Fibroblast of skin of back (primary cell): ENCODE results near the gene KATNB1.

Source experiments
- DNase-seq: peaks from one replicate; pipeline ENCODE4 v3.0.0-alpha.2; 2013

The KATNB1 gene

GRCh38 chr16:57758331-57759117 lies 23.0 kb downstream of the KATNB1 start:
- no peak for DNase-seq

- no peak for DNase-seq
These were observed 23.6 kb downstream of the KATNB1 start for GRCh38 chr16:57759131-57759530.

- no peak for DNase-seq
These were observed 24.2 kb downstream of the KATNB1 start for GRCh38 chr16:57759541-57760356.

- no peak for DNase-seq
These were observed 25.0 kb downstream of the KATNB1 start for GRCh38 chr16:57760357-57761160.

GRCh38 chr16:57761301-57761700 lies 25.7 kb downstream of the KATNB1 start:
- DNase-seq: no peak

- no peak for DNase-seq
These were observed 26.4 kb downstream of the KATNB1 start for GRCh38 chr16:57761957-57762356.

- no peak for DNase-seq
These were observed 26.9 kb downstream of the KATNB1 start for GRCh38 chr16:57762365-57763040.

GRCh38 chr16:57763285-57764005 lies 27.9 kb downstream of the KATNB1 start:
- no peak for DNase-seq

- DNase-seq: no peak
These were observed 28.4 kb downstream of the KATNB1 start for GRCh38 chr16:57764006-57764340.

GRCh38 chr16:57764341-57765159 lies 29.0 kb downstream of the KATNB1 start:
- DNase-seq: peak; percentile 94

- no peak for DNase-seq
These were observed 29.7 kb downstream of the KATNB1 start for GRCh38 chr16:57765160-57765728.

GRCh38 chr16:57766714-57767348 lies 31.3 kb downstream of the KATNB1 start:
- no peak for DNase-seq

- DNase-seq: no peak
These were observed 34.1 kb downstream of the KATNB1 start for GRCh38 chr16:57769541-57770145.

- no peak for DNase-seq
These were observed 34.8 kb downstream of the KATNB1 start for GRCh38 chr16:57770361-57770760.

GRCh38 chr16:57771141-57771785 lies 35.7 kb downstream of the KATNB1 start:
- no peak for DNase-seq

GRCh38 chr16:57773019-57773418 lies 37.4 kb downstream of the KATNB1 start:
- DNase-seq: no peak

- no peak for DNase-seq
These were observed 38.2 kb downstream of the KATNB1 start for GRCh38 chr16:57773655-57774295.

GRCh38 chr16:57774705-57775285 lies 39.2 kb downstream of the KATNB1 start:
- DNase-seq: no peak
